OCI-LY3 (cell line): Measurements from ENCODE around the gene MDK.

Experiments
- H2AFZ ChIP-seq: fragments of 200-600, 300-600 bp; shearing (Covaris generic); 2 replicates; pipeline ENCODE4 v1.6.0; 2014; ENCODE audit warnings: antibody characterized with exemption, low read depth, low read length
- H3K27ac ChIP-seq: fragments of 200-600, 300-600 bp; sonication (generic); 2 replicates; pipeline ENCODE4 v1.5.1; 2014; ENCODE audit warnings: mild to moderate bottlenecking, low read length, moderate library complexity, mixed read lengths
- H3K27me3 ChIP-seq: fragments of 200-600, 300-600 bp; sonication (generic); 2 replicates; pipeline ENCODE4 v1.6.1; 2014; ENCODE audit warnings: low read depth, low read length, mixed read lengths
- H3K36me3 ChIP-seq: fragments of 200-600, 300-600 bp; sonication (generic); replicated peaks from 2 replicates; pipeline ENCODE3; 2014; ENCODE audit warnings: low read depth, low read length, mixed read lengths
- H3K4me1 ChIP-seq: fragments of 300-600, 200-600 bp; sonication (generic); 2 replicates; pipeline ENCODE4 v1.6.1; 2014; ENCODE audit warnings: low read length, mixed read lengths
- H3K4me2 ChIP-seq: fragments of 200-600, 300-600 bp; sonication (generic); 2 replicates; pipeline ENCODE4 v1.6.1; 2014; ENCODE audit warnings: low read length, mixed read lengths
- H3K4me3 ChIP-seq: fragments of 300-600, 200-600 bp; sonication (generic); 2 replicates; pipeline ENCODE4 v1.5.1; 2014; ENCODE audit warnings: antibody characterized with exemption, mild to moderate bottlenecking, low read length, moderate library complexity
- H3K79me2 ChIP-seq: fragments of 300-600, 200-600 bp; shearing (Covaris generic); 2 replicates; pipeline ENCODE4 v1.6.1; 2014; ENCODE audit warnings: mild to moderate bottlenecking, low read length, mixed read lengths
- H3K9ac ChIP-seq: fragments of 300-600, 200-600 bp; shearing (Covaris generic); 2 replicates; pipeline ENCODE4 v1.6.0; 2014; ENCODE audit warnings: mild to moderate bottlenecking, low read length, moderate library complexity
- H3K9me3 ChIP-seq: fragments of 200-600, 300-600 bp; shearing (Covaris generic); 2 replicates; pipeline ENCODE4 v1.6.1; 2014; ENCODE audit warnings: low read length, mixed read lengths; ENCODE audit not compliant: insufficient read depth
- H4K20me1 ChIP-seq: fragments of 200-600, 300-600 bp; sonication (generic); 2 replicates; pipeline ENCODE4 v1.6.1; 2016; ENCODE audit warnings: low read length, mixed read lengths; ENCODE audit not compliant: insufficient read depth
- EZH2phosphoT487 ChIP-seq: fragments of 200-600 bp; shearing (Covaris generic); IDR thresholded peaks from 2 replicates; pipeline ENCODE4 v1.6.1; 2018; ENCODE audit warnings: antibody characterized with exemption, mixed run types, low read depth
- TF ChIP-seq, protein P1 (sequence below): fragments of 200-600, 300-600 bp; sonication (generic); IDR thresholded peaks from 2 replicates; pipeline ENCODE4 v1.5.1; 2014; ENCODE audit warnings: antibody characterized with exemption, low read length, low read depth

MDK gene

DNA sequence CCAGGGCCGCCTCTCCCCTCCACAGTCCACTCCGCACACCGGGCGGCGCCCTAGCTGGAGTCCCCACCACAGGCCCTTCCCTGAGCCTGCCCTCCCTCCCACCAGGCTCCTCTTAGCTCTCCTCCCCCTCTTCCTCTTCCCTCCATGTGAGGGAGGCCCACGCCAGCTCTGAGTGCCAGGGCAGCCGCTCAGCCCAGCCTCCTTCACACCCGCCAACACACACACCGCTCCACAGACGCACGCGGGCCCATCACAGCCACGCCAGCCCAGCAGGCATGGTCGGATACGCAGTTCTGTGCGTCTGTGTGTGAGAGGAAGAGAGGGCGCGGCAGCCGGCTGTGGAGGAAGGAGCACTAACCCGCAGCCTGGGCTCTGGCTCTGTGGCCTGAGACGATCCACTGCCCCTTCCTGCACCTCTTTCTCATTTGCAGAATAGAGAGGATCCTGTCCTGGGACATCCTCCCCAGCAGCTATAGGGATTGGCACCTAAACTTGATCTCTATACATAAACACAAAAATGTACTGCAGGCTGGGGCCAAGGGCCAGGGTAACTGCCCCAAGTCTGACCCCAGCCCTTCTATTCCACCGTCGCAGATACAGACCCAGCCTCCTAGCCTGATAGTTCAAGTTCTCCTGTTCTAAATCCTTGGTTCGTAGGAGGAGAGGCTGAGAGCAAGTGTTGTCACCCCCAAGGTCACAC is 6.6 kb downstream of the MDK start:
- H2AFZ ChIP-seq: no peak overlapping the region
- H3K27me3 ChIP-seq: peaks cover 14% of the 10 kb centered on the region
- peaks cover under 1% of the 10 kb centered on the region for H3K4me1 ChIP-seq
- H3K79me2 ChIP-seq: no peaks in the 10 kb centered on the region
- TF ChIP-seq EZH2phosphoT487: no peak
- H3K27ac ChIP-seq: no peak overlapping the region
- no peaks in the 10 kb centered on the region for H3K36me3 ChIP-seq
- H3K9ac ChIP-seq: no peak overlapping the region
- no peak overlapping the region for H3K4me3 ChIP-seq
- no peaks in the 10 kb centered on the region for H4K20me1 ChIP-seq
- H3K9me3 ChIP-seq: no peaks in the 10 kb centered on the region
- H3K4me2 ChIP-seq: no peak overlapping the region

DNA sequence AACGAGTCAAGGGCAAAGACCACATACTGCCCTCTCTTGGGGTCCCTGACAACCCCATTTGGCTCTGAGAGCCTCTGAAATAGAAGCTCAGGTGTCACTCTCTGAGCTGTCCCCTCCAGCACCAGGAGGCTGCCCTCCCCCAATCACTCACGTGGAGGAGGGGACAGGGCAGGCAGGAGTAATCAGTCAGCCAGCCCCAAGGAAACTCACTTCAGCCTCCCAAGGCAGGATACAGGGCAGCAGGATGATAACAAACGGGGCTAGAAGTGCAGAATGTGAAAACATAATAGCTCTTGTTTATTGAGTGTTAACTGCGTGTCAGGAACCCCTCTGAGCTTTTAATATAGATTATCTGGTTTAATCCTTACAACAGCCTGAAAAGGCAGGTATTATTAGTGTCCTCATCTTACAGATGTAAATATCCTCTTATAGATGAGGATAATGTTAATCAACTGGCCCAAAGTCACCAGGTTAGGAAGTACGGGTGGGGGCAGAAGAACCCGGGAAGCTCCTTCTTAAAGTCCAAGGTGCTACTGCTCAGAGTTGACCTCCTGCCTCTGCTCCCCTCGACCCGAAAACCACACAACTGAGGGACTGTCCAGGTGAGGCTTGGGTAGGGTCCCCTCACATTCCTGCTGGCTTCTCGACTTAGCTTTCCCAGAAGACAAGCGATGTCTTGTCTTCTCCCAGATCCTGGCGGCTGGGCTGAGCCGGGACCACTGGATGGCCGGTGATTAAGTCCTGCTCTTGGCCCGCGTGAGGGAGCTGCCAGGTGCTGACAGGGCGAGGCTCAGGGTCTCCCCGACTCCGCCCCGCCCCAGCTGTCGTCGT is 7.4 kb downstream of the MDK start:
- Histone ChIP-seq H3K27ac (no peak overlapping the region), H4K20me1 (no peaks in the 10 kb centered on the region), H3K9me3 (no peaks in the 10 kb centered on the region), H3K4me2 (peak overlapping the region; percentile 98), H3K9ac (no peak overlapping the region), H3K4me3 (peak overlapping the region; percentile 79), H3K4me1 (peaks cover 7% of the 10 kb centered on the region), H3K36me3 (no peaks in the 10 kb centered on the region), H3K27me3 (peaks cover 14% of the 10 kb centered on the region), H2AFZ (peak overlapping the region; percentile 37), H3K79me2 (no peaks in the 10 kb centered on the region)
- TF ChIP-seq EZH2phosphoT487: no peak
- TF ChIP-seq, protein P1, sequence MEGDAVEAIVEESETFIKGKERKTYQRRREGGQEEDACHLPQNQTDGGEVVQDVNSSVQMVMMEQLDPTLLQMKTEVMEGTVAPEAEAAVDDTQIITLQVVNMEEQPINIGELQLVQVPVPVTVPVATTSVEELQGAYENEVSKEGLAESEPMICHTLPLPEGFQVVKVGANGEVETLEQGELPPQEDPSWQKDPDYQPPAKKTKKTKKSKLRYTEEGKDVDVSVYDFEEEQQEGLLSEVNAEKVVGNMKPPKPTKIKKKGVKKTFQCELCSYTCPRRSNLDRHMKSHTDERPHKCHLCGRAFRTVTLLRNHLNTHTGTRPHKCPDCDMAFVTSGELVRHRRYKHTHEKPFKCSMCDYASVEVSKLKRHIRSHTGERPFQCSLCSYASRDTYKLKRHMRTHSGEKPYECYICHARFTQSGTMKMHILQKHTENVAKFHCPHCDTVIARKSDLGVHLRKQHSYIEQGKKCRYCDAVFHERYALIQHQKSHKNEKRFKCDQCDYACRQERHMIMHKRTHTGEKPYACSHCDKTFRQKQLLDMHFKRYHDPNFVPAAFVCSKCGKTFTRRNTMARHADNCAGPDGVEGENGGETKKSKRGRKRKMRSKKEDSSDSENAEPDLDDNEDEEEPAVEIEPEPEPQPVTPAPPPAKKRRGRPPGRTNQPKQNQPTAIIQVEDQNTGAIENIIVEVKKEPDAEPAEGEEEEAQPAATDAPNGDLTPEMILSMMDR: no peak

DNA sequence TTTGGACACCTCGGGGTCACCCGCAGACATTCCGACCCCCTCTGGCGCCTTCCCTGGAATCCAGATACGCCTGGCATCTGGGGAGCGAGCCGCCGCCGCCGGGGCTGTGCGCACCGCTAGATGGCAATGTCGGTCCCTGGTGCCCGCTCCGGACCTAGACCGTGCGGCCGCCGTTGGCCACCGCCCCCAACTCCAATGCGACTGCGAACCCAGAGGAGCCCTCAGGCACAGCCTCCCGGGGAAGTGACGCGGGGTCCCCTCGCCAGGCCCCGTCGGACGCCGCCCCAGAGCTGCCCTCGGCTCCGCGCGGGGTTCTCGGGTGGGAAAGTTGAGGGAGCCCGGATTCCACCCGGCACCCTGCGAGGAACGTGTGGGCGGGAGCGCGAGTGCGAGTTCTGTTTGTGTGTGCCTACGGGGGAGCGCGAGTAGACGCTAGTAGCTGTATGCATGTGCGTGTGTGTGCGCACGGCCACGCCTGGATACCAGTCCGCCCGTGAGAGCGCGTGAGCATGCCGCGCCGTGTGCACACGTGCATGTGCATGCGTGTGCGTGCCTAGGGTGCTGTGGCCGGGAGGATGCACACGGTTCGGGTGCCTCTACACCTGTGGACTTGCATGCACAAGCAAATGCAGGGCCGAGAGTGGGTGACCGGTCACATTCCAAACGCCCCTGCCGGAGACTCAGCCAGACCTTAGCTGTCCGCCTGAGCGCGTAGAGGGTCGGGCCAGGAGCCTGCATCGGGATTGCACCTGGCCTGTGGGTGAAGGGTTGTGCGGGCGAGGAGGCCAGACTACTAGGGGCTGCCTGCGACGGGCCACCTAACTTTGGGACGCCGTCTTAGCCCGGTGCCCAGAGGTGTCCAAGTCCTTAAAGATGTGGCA is 8.2 kb downstream of the MDK start:
- Histone ChIP-seq H3K27me3 (peaks cover 14% of the 10 kb centered on the region), H3K9me3 (no peaks in the 10 kb centered on the region), H3K4me1 (peaks cover 7% of the 10 kb centered on the region), H3K36me3 (no peaks in the 10 kb centered on the region), H3K9ac (peak overlapping the region; percentile 22; the same call in 1 of the 2 replicates), H3K4me2 (peak overlapping the region; percentile 98), H2AFZ (peak overlapping the region; percentile 37), H3K27ac (no peak overlapping the region), H3K4me3 (peak overlapping the region; percentile 79), H3K79me2 (no peaks in the 10 kb centered on the region), H4K20me1 (no peaks in the 10 kb centered on the region)
- TF ChIP-seq, protein P1: peak; percentile 81
- no peak for TF ChIP-seq EZH2phosphoT487

DNA sequence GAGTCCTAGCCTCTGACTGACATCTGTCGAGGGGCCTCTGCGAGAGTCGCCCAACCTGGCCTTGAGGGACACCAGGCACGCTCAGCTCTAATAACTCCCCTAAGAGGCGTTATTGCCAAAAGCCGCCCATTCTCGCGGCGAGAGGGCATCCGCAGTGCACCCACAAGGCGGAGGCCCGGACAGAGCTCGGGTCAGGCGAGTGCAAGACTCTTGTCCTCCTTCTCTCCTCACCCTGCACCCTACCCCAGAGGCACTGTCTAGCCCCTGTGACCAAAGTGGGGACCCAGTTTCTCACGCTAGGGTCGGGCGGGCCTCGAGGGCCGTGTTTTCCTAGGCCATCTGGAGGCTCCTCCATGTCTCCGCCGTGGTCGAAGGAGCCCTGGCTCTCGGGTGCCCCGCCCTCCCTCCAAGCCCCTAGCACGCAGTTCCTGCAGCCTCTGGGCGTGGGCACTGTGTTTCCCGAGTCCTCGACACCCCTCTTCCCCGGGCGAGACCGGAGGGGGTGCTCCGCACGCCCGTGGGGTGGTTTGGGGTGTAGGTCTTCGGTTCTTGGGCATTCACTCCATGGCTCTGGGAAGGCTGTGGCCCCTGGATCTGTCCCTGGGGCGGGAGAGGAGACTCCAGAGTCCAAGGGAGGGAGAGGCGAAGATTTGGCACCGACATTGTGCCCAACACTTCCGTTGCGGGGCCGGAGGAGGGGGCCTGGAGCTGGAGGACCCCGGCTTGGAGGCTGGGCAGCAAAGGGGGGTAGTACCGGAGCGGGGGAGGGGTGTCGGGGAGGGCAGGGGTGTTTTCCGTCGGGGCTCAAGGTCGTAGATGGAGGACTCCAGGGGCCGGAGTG is 9.1 kb downstream of the MDK start:
- Histone ChIP-seq H3K4me2 (no peak overlapping the region), H3K27ac (no peak overlapping the region)

More for the DNA sequence above, 9.1 kb downstream of the MDK start:
- Histone ChIP-seq H2AFZ (no peak overlapping the region), H3K36me3 (no peaks in the 10 kb centered on the region), H3K4me3 (no peak overlapping the region), H3K79me2 (no peaks in the 10 kb centered on the region), H3K9me3 (no peaks in the 10 kb centered on the region), H4K20me1 (no peaks in the 10 kb centered on the region), H3K9ac (no peak overlapping the region), H3K27me3 (peaks cover 14% of the 10 kb centered on the region), H3K4me1 (peaks cover 7% of the 10 kb centered on the region)
- TF ChIP-seq EZH2phosphoT487: no peak
- TF ChIP-seq, protein P1: no peak
